ENCODE measurements around the gene RGL1.

The RGL1 gene

DNA sequence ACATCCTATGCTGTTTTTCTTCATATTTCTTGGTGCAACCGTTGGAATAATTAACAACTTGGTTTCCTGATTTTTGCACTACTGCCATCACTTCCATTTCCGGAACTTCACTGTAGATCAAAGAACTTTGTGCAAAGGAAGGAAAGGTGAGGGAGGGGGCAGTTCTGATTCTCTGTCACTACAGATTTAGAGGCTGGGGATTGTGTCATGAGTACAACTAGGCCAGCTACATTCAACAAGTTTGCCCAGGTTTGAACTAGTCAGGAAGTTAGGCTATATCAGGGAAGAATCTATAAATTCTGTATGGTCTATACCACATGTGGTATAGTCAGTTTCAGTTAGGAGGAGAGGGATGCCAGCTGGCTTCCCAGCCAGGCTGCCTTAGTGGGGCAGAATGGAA, 84.2 kb downstream of the RGL1 start:
- H3K36me3 ChIP-seq (ENCODE audit: control insufficient read depth in 1 of 2, insufficient read depth in 2 of 2, low read depth in 1 of 2, low read length in 2 of 2), result peaks cover 0 to 95% of the 10 kb centered on the region in 2 experiments
- peaks cover 2% of the 10 kb centered on the region for H3K4me1 ChIP-seq (ENCODE audit: control insufficient read depth, insufficient read depth, low read depth, low read length)
- no peak overlapping the region for H2BK15ac ChIP-seq (ENCODE audit: low read depth, poor library complexity, severe bottlenecking)
- H2BK120ac ChIP-seq (ENCODE audit: low read depth, low read length), result no peak overlapping the region
- no peaks in the 10 kb centered on the region for H3K79me1 ChIP-seq (replicated peaks; ENCODE audit: low read length, poor library complexity, severe bottlenecking)
- no peak overlapping the region for H3K9ac ChIP-seq (ENCODE audit: low read length)
- no peak overlapping the region for H3K4me2 ChIP-seq (ENCODE audit: low read length, poor library complexity, severe bottlenecking)
- WGBS, result 100% methylated on average over 1 of the region's 2 CpGs
- no peak overlapping the region for H4K91ac ChIP-seq (ENCODE audit: low read length)
- H3K4me3 ChIP-seq (ENCODE audit: insufficient read depth in 1 of 2, low read depth in 1 of 2, low read length in 2 of 2), result no peak overlapping the region
- H2BK12ac ChIP-seq (ENCODE audit: low read length in 2 of 2), result no peak overlapping the region
- peak overlapping the region; percentile 47 for H2AK5ac ChIP-seq (ENCODE audit: low read length, severe bottlenecking)
- no peak overlapping the region for H3K18ac ChIP-seq (ENCODE audit: low read depth in 1 of 2, low read length in 2 of 2)
- H3K27ac ChIP-seq (ENCODE audit: low read length, poor library complexity, severe bottlenecking), result no peak overlapping the region
- no peaks in the 10 kb centered on the region for H3K27me3 ChIP-seq (ENCODE audit: control insufficient read depth in 1 of 2, insufficient read depth in 1 of 2, low read length in 2 of 2)
- H4K8ac ChIP-seq (ENCODE audit: low read length), result no peak overlapping the region
- H3K14ac ChIP-seq (ENCODE audit: low read length in 2 of 2), result no peak overlapping the region
- H2AFZ ChIP-seq (ENCODE audit: low read depth, low read length), result no peak overlapping the region
- DNase-seq, result no peak
- no peak overlapping the region for H2BK5ac ChIP-seq (ENCODE audit: low read depth, low read length, poor library complexity, severe bottlenecking)
- no peaks in the 10 kb centered on the region for H3K9me3 ChIP-seq (ENCODE audit: control insufficient read depth, low read length)
- H3K23ac ChIP-seq (ENCODE audit: low read length in 2 of 2), result no peak overlapping the region
- H3K4ac ChIP-seq (ENCODE audit: low read depth in 1 of 2, low read length in 2 of 2), result no peak overlapping the region

DNA sequence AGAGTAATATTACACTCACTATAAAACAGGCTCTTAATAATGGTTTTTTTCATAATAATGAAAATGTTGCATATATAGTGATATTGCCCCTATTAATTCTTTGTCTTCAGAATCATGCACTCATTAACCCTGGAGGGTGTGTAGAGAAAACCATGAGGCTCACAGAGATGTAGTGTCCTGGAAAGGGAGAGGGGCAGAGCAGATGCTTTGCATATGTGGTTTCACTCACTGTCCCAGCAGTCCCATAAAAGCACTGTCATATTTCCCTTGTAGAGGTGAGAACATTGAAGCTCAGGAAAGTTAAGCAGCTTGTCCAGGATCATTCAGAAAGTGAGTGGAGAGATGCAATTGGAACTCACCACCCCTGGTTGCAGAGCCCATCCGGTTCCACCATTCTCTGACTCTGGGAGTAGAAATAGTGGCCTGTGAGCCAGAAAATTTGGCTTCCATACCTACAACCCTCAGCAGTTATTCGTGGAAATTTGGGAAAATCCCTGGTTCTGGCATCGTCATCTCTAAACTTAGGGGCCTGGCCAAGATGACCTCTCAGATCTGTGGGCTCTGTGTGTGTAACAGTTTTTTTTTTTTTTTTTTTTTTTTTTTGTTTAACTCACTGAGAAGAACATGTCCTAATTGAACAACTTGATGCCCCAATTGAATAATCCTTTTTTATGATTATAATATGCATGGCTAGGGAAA, 86.4 kb downstream of the RGL1 start:
- H2BK15ac ChIP-seq (ENCODE audit: low read depth, poor library complexity, severe bottlenecking), result no peak overlapping the region
- no peak overlapping the region for H2BK120ac ChIP-seq (ENCODE audit: low read depth, low read length)
- no peak overlapping the region for H3K18ac ChIP-seq (ENCODE audit: low read depth in 1 of 2, low read length in 2 of 2)
- H2BK12ac ChIP-seq (ENCODE audit: low read length in 2 of 2), result no peak overlapping the region
- WGBS, result 91% methylated on average over 1 of the region's 3 CpGs
- no peaks in the 10 kb centered on the region for H3K79me1 ChIP-seq (replicated peaks; ENCODE audit: low read length, poor library complexity, severe bottlenecking)
- H3K9ac ChIP-seq (ENCODE audit: low read length), result no peak overlapping the region
- H3K9me3 ChIP-seq (ENCODE audit: control insufficient read depth, low read length), result no peaks in the 10 kb centered on the region
- H3K4me1 ChIP-seq (ENCODE audit: control insufficient read depth, insufficient read depth, low read depth, low read length), result peaks cover 2% of the 10 kb centered on the region
- H3K27ac ChIP-seq (ENCODE audit: low read length, poor library complexity, severe bottlenecking), result no peak overlapping the region
- no peak overlapping the region for H3K4me2 ChIP-seq (ENCODE audit: low read length, poor library complexity, severe bottlenecking)
- DNase-seq, result no peak
- H2AFZ ChIP-seq (ENCODE audit: low read depth, low read length), result no peak overlapping the region
- H2BK5ac ChIP-seq (ENCODE audit: low read depth, low read length, poor library complexity, severe bottlenecking), result no peak overlapping the region
- H3K4me3 ChIP-seq (ENCODE audit: insufficient read depth in 1 of 2, low read depth in 1 of 2, low read length in 2 of 2), result no peak overlapping the region
- no peak overlapping the region for H4K91ac ChIP-seq (ENCODE audit: low read length)
- H3K27me3 ChIP-seq (ENCODE audit: control insufficient read depth in 1 of 2, insufficient read depth in 1 of 2, low read length in 2 of 2), result no peaks in the 10 kb centered on the region
- no peak overlapping the region for H4K8ac ChIP-seq (ENCODE audit: low read length)
- H3K14ac ChIP-seq (ENCODE audit: low read length in 2 of 2), result no peak overlapping the region
- H2AK5ac ChIP-seq (ENCODE audit: low read length, severe bottlenecking), result no peak overlapping the region
- no peak overlapping the region for H3K4ac ChIP-seq (ENCODE audit: low read depth in 1 of 2, low read length in 2 of 2)
- no peak overlapping the region for H3K23ac ChIP-seq (ENCODE audit: low read length in 2 of 2)
- peaks cover 0 to 95% of the 10 kb centered on the region in 2 experiments for H3K36me3 ChIP-seq (ENCODE audit: control insufficient read depth in 1 of 2, insufficient read depth in 2 of 2, low read depth in 1 of 2, low read length in 2 of 2)

DNA sequence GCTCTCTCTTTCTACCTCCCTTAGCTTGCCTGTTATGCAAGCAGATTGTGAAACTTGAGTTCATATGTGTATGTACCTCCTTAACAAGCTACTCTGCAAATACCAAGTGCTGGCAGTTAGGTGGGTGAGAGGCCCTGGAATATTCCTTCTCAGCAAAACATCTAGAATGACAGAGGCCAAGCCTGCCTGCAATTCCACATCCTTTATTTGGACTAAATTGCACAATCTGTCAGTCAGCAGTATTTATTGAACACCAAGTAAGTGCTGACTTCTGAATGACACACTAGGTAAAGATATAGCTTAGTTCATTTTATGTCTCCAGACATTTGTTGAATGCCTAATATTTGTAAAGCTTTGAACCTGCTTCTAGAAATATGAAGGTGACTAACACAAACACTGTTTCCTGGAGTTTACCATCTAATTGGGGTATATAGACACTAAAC, 87.5 kb downstream of the RGL1 start:
- Histone ChIP-seq H3K27me3 (ENCODE audit: control insufficient read depth in 1 of 2, insufficient read depth in 1 of 2, low read length in 2 of 2) (no peaks in the 10 kb centered on the region), H4K8ac (ENCODE audit: low read length) (no peak overlapping the region), H3K4me2 (ENCODE audit: low read length, poor library complexity, severe bottlenecking) (no peak overlapping the region), H3K9ac (ENCODE audit: low read length) (no peak overlapping the region), H3K9me3 (ENCODE audit: control insufficient read depth, low read length) (no peaks in the 10 kb centered on the region), H3K4me1 (ENCODE audit: control insufficient read depth, insufficient read depth, low read depth, low read length) (peaks cover under 1% of the 10 kb centered on the region), H3K18ac (ENCODE audit: low read depth in 1 of 2, low read length in 2 of 2) (no peak overlapping the region), H3K27ac (ENCODE audit: low read length, poor library complexity, severe bottlenecking) (no peak overlapping the region), H2BK12ac (ENCODE audit: low read length in 2 of 2) (no peak overlapping the region), H2BK120ac (ENCODE audit: low read depth, low read length) (no peak overlapping the region), H2BK5ac (ENCODE audit: low read depth, low read length, poor library complexity, severe bottlenecking) (no peak overlapping the region), H2AFZ (ENCODE audit: low read depth, low read length) (no peak overlapping the region), H2BK15ac (ENCODE audit: low read depth, poor library complexity, severe bottlenecking) (no peak overlapping the region), H3K4ac (ENCODE audit: low read depth in 1 of 2, low read length in 2 of 2) (no peak overlapping the region), H4K91ac (ENCODE audit: low read length) (no peak overlapping the region), H3K36me3 (ENCODE audit: control insufficient read depth in 1 of 2, insufficient read depth in 2 of 2, low read depth in 1 of 2, low read length in 2 of 2) (peaks cover 0 to 95% of the 10 kb centered on the region in 2 experiments), H3K4me3 (ENCODE audit: insufficient read depth in 1 of 2, low read depth in 1 of 2, low read length in 2 of 2) (no peak overlapping the region), H3K23ac (ENCODE audit: low read length in 2 of 2) (no peak overlapping the region), H3K79me1 (replicated peaks; ENCODE audit: low read length, poor library complexity, severe bottlenecking) (no peaks in the 10 kb centered on the region), H2AK5ac (ENCODE audit: low read length, severe bottlenecking) (no peak overlapping the region), H3K14ac (ENCODE audit: low read length in 2 of 2) (no peak overlapping the region)
- DNase-seq, result no peak

DNA sequence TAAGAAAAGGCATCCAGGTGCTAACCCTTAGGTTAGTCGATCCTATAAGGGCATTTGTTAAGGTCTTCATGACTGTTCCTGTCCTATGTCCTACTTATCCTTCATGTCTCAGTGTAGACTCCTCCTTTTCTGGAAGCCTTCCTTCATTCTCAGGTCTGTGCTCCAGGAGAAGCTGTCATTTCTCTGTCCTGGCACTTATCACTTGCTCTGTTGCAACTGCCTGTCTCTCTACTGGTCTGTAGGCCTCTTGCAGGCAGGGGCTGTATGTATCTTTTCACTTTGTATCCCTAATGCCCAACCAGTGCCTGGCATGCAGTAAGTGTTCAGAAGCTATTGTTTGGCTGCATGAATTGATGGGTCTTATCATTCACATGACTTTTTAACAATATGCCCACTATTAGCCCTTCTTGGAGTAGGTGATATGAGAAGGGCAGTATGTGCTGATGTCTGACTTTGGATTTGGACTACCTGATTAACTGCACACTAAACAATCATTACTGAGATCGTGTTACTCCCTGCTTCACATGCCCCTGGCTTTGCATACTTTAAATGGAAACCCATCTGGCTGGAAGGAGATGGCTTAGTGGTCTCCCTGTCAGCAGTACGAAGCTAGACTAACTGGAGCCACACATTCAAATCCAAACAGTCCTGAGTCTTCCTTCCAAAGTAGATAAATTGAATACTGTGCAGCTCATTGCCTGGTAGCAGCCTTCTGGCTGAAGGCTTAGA, 88.8 kb downstream of the RGL1 start:
- H3K4me2 ChIP-seq (ENCODE audit: low read length, poor library complexity, severe bottlenecking), result no peak overlapping the region
- H3K79me1 ChIP-seq (replicated peaks; ENCODE audit: low read length, poor library complexity, severe bottlenecking), result no peaks in the 10 kb centered on the region
- WGBS, result 85% methylated on average over 3 of the region's 3 CpGs
- no peak for DNase-seq
- H4K91ac ChIP-seq (ENCODE audit: low read length), result peak overlapping the region; percentile 56
- H3K23ac ChIP-seq (ENCODE audit: low read length in 2 of 2), result peak overlapping the region in 1 of 2 experiments; percentile 73
- no peak overlapping the region for H2AK5ac ChIP-seq (ENCODE audit: low read length, severe bottlenecking)
- no peaks in the 10 kb centered on the region for H3K27me3 ChIP-seq (ENCODE audit: control insufficient read depth in 1 of 2, insufficient read depth in 1 of 2, low read length in 2 of 2)
- no peak overlapping the region for H3K18ac ChIP-seq (ENCODE audit: low read depth in 1 of 2, low read length in 2 of 2)
- H3K14ac ChIP-seq (ENCODE audit: low read length in 2 of 2), result no peak overlapping the region
- no peak overlapping the region for H2AFZ ChIP-seq (ENCODE audit: low read depth, low read length)
- H3K4ac ChIP-seq (ENCODE audit: low read depth in 1 of 2, low read length in 2 of 2), result no peak overlapping the region
- H2BK12ac ChIP-seq (ENCODE audit: low read length in 2 of 2), result peak overlapping the region in 1 of 2 experiments; percentile 29
- no peak overlapping the region for H2BK120ac ChIP-seq (ENCODE audit: low read depth, low read length)
- H3K4me3 ChIP-seq (ENCODE audit: insufficient read depth in 1 of 2, low read depth in 1 of 2, low read length in 2 of 2), result no peak overlapping the region
- H3K36me3 ChIP-seq (ENCODE audit: control insufficient read depth in 1 of 2, insufficient read depth in 2 of 2, low read depth in 1 of 2, low read length in 2 of 2), result peaks cover 6 to 97% of the 10 kb centered on the region in 2 experiments
- H3K9me3 ChIP-seq (ENCODE audit: control insufficient read depth, low read length), result no peaks in the 10 kb centered on the region
- H3K4me1 ChIP-seq (ENCODE audit: control insufficient read depth, insufficient read depth, low read depth, low read length), result no peaks in the 10 kb centered on the region
- no peak overlapping the region for H2BK5ac ChIP-seq (ENCODE audit: low read depth, low read length, poor library complexity, severe bottlenecking)
- peak overlapping the region; percentile 40 for H2BK15ac ChIP-seq (ENCODE audit: low read depth, poor library complexity, severe bottlenecking)
- no peak overlapping the region for H3K27ac ChIP-seq (ENCODE audit: low read length, poor library complexity, severe bottlenecking)
- H3K9ac ChIP-seq (ENCODE audit: low read length), result no peak overlapping the region
- H4K8ac ChIP-seq (ENCODE audit: low read length), result peak overlapping the region; percentile 19

Measured in mesenchymal stem cell (in vitro differentiated cells and primary cell).